ENCODE measurements around the gene ONECUT3. TPM values are rescaled to one million over a fixed set of nuclear protein-coding genes. Genes with fewer than 3 reads are reported as not detected.
A peak's percentile ranks its signal among the peaks of the same experiment; 100 is the strongest.

The ONECUT3 gene
- total and polyA plus RNA-seq, 7 experiments from 2014 or later: not detected

- peaks cover 4 to 23% (median 15%) of the 10 kb centered on the region in 11 donors for H3K9me3 Mint-ChIP-seq
- intact Hi-C loops (cut with micrococcal nuclease): loop anchor here (1.0 to 5.0 kb wide), 5 partner anchors 59 to 221 kb away; no protein-coding TSS in a partner anchor
These were observed 14.2 kb downstream of the ONECUT3 start for GRCh38 chr19:1767464-1767933.

GRCh38 chr19:1768248-1768647 lies 14.9 kb downstream of the ONECUT3 start:
- DNase-seq (no peak), ATAC-seq (no peak)
- intact Hi-C loops (cut with micrococcal nuclease): loop anchor here in 1 of 2 donors (5.0 kb wide), 1 partner anchor 221 kb away; no protein-coding TSS in a partner anchor
- POLR2A ChIA-PET: no interaction called here
- Histone ChIP-seq H3K27ac (ENCODE audit: low read depth, low read length) (no peak overlapping the region), H3K9me3 (ENCODE audit: control insufficient read depth in 2 of 3, low read length in 3 of 3) (peaks cover 0 to 11% (median 0%) of the 10 kb centered on the region in 3 experiments), H3K36me3 (ENCODE audit: control insufficient read depth in 2 of 3, insufficient read depth in 3 of 3, low read length in 3 of 3) (no peaks in the 10 kb centered on the region), H3K4me1 (ENCODE audit: control insufficient read depth in 2 of 2, insufficient read depth in 2 of 2, low read length in 2 of 2) (no peaks in the 10 kb centered on the region), H3K4me3 (ENCODE audit: low read length) (no peak overlapping the region), H3K27me3 (ENCODE audit: control insufficient read depth in 2 of 2, insufficient read depth in 2 of 2, low read length in 2 of 2) (peaks cover 13 to 16% of the 10 kb centered on the region in 2 donors)
- peaks cover 62 to 84% (median 74%) of the 10 kb centered on the region in 5 donors for H3K27me3 Mint-ChIP-seq
- peaks cover 4 to 29% (median 17%) of the 10 kb centered on the region in 11 donors for H3K9me3 Mint-ChIP-seq
- no peak overlapping the region for H3K27ac Mint-ChIP-seq
- H3K36me3 Mint-ChIP-seq: peaks cover 0 to 20% (median 2%) of the 10 kb centered on the region in 5 donors
- no peak overlapping the region for H3K4me3 Mint-ChIP-seq
- H3K4me1 Mint-ChIP-seq: no peaks in the 10 kb centered on the region
- CTCF ChIA-PET: interaction anchor here (0.9 to 1.5 kb wide), 2 partner anchors 28 to 222 kb away, joined by 3 read pairs; no protein-coding TSS in a partner anchor

More at GRCh38 chr19:1767464-1767933, 14.2 kb downstream of the ONECUT3 start:
- peaks cover 0 to 18% (median 2%) of the 10 kb centered on the region in 5 donors for H3K36me3 Mint-ChIP-seq
- POLR2A ChIA-PET: interaction anchor here (0.6 kb wide), 1 partner anchor 272 kb away, joined by 3 read pairs; no protein-coding TSS in a partner anchor
- Histone ChIP-seq H3K36me3 (ENCODE audit: control insufficient read depth in 2 of 3, insufficient read depth in 3 of 3, low read length in 3 of 3) (no peaks in the 10 kb centered on the region), H3K9me3 (ENCODE audit: control insufficient read depth in 2 of 3, low read length in 3 of 3) (peaks cover 0 to 11% (median 0%) of the 10 kb centered on the region in 3 experiments), H3K4me1 (ENCODE audit: control insufficient read depth in 2 of 2, insufficient read depth in 2 of 2, low read length in 2 of 2) (no peaks in the 10 kb centered on the region), H3K4me3 (ENCODE audit: low read length) (no peak overlapping the region), H3K27me3 (ENCODE audit: control insufficient read depth in 2 of 2, insufficient read depth in 2 of 2, low read length in 2 of 2) (peaks cover 13 to 16% of the 10 kb centered on the region in 2 donors), H3K27ac (ENCODE audit: low read depth, low read length) (no peak overlapping the region)
- H3K4me3 Mint-ChIP-seq: no peak overlapping the region
- ATAC-seq: peak; percentile 89
- H3K4me1 Mint-ChIP-seq: no peaks in the 10 kb centered on the region
- H3K27me3 Mint-ChIP-seq: peaks cover 58 to 86% (median 66%) of the 10 kb centered on the region in 5 donors
- peak; percentile 26 to 77 (median 60) for DNase-seq
- H3K27ac Mint-ChIP-seq: no peak overlapping the region
- CTCF ChIA-PET: interaction anchor here (0.9 to 1.5 kb wide), 4 partner anchors 25 to 222 kb away, joined by 3 to 5 read pairs (median 3); no protein-coding TSS in a partner anchor

- no peak overlapping the region for H3K27ac Mint-ChIP-seq
- peaks cover 4 to 29% (median 18%) of the 10 kb centered on the region in 11 donors for H3K9me3 Mint-ChIP-seq
- H3K27me3 ChIP-seq (ENCODE audit: control insufficient read depth in 2 of 2, insufficient read depth in 2 of 2, low read length in 2 of 2): peaks cover 13 to 16% of the 10 kb centered on the region in 2 donors
- no peaks in the 10 kb centered on the region for H3K4me1 ChIP-seq (ENCODE audit: control insufficient read depth in 2 of 2, insufficient read depth in 2 of 2, low read length in 2 of 2)
- H3K27me3 Mint-ChIP-seq: peaks cover 62 to 83% (median 72%) of the 10 kb centered on the region in 5 donors
- H3K27ac ChIP-seq (ENCODE audit: low read depth, low read length): no peak overlapping the region
- peaks cover 0 to 11% (median 0%) of the 10 kb centered on the region in 3 experiments for H3K9me3 ChIP-seq (ENCODE audit: control insufficient read depth in 2 of 3, low read length in 3 of 3)
- ChIA-PET CTCF (interaction anchor here (1.1 kb wide), 1 partner anchor 14 kb away, joined by 5 read pairs; no protein-coding TSS in a partner anchor), POLR2A (interaction anchor here (0.9 kb wide), 1 partner anchor 500 kb away, joined by 3 read pairs; no protein-coding TSS in a partner anchor)
- intact Hi-C loops (cut with micrococcal nuclease): loop anchor here in 1 of 2 donors (5.0 kb wide), 1 partner anchor 222 kb away; no protein-coding TSS in a partner anchor
- H3K36me3 Mint-ChIP-seq: peaks cover 0 to 20% (median 2%) of the 10 kb centered on the region in 5 donors
- ATAC-seq (no peak), DNase-seq (no peak)
- no peak overlapping the region for H3K4me3 Mint-ChIP-seq
- no peaks in the 10 kb centered on the region for H3K4me1 Mint-ChIP-seq
- no peak overlapping the region for H3K4me3 ChIP-seq (ENCODE audit: low read length)
- no peaks in the 10 kb centered on the region for H3K36me3 ChIP-seq (ENCODE audit: control insufficient read depth in 2 of 3, insufficient read depth in 3 of 3, low read length in 3 of 3)
These were observed 15.8 kb downstream of the ONECUT3 start for GRCh38 chr19:1768918-1769644.

- ATAC-seq (no peak), DNase-seq (no peak)
- Mint-ChIP-seq H3K27me3 (peaks cover 64 to 82% (median 76%) of the 10 kb centered on the region in 5 donors), H3K4me3 (no peak overlapping the region), H3K4me1 (no peaks in the 10 kb centered on the region), H3K27ac (no peak overlapping the region), H3K9me3 (peaks cover 5 to 32% (median 18%) of the 10 kb centered on the region in 11 donors), H3K36me3 (peaks cover 0 to 20% (median 3%) of the 10 kb centered on the region in 5 donors)
- Histone ChIP-seq H3K9me3 (ENCODE audit: control insufficient read depth in 2 of 3, low read length in 3 of 3) (peaks cover 0 to 11% (median 0%) of the 10 kb centered on the region in 3 experiments), H3K27me3 (ENCODE audit: control insufficient read depth in 2 of 2, insufficient read depth in 2 of 2, low read length in 2 of 2) (peaks cover 13 to 16% of the 10 kb centered on the region in 2 donors), H3K36me3 (ENCODE audit: control insufficient read depth in 2 of 3, insufficient read depth in 3 of 3, low read length in 3 of 3) (no peaks in the 10 kb centered on the region), H3K4me1 (ENCODE audit: control insufficient read depth in 2 of 2, insufficient read depth in 2 of 2, low read length in 2 of 2) (no peaks in the 10 kb centered on the region), H3K27ac (ENCODE audit: low read depth, low read length) (no peak overlapping the region), H3K4me3 (ENCODE audit: low read length) (no peak overlapping the region)
- ChIA-PET CTCF (interaction anchor here (1.1 kb wide), 1 partner anchor 15 kb away, joined by 5 read pairs; no protein-coding TSS in a partner anchor), POLR2A (interaction anchor here (0.9 kb wide), 1 partner anchor 501 kb away, joined by 3 read pairs; no protein-coding TSS in a partner anchor)
- intact Hi-C loops (cut with micrococcal nuclease): loop anchor here in 1 of 2 donors (5.0 kb wide), 1 partner anchor 222 kb away; no protein-coding TSS in a partner anchor
These were observed 16.3 kb downstream of the ONECUT3 start for GRCh38 chr19:1769645-1769985.

- Histone ChIP-seq H3K9me3 (ENCODE audit: control insufficient read depth in 2 of 3, low read length in 3 of 3) (peaks cover 0 to 11% (median 0%) of the 10 kb centered on the region in 3 experiments), H3K4me1 (ENCODE audit: control insufficient read depth in 2 of 2, insufficient read depth in 2 of 2, low read length in 2 of 2) (no peaks in the 10 kb centered on the region), H3K27me3 (ENCODE audit: control insufficient read depth in 2 of 2, insufficient read depth in 2 of 2, low read length in 2 of 2) (peaks cover 13 to 16% of the 10 kb centered on the region in 2 donors), H3K36me3 (ENCODE audit: control insufficient read depth in 2 of 3, insufficient read depth in 3 of 3, low read length in 3 of 3) (no peaks in the 10 kb centered on the region), H3K27ac (ENCODE audit: low read depth, low read length) (no peak overlapping the region), H3K4me3 (ENCODE audit: low read length) (no peak overlapping the region)
- DNase-seq: no peak
- ChIA-PET CTCF (interaction anchor here (0.6 to 1.0 kb wide), 2 partner anchors 23 to 78 kb away, joined by 3 read pairs; no protein-coding TSS in a partner anchor), POLR2A (no interaction called here)
- Mint-ChIP-seq H3K27ac (no peak overlapping the region), H3K36me3 (peaks cover 0 to 20% (median 3%) of the 10 kb centered on the region in 5 donors), H3K4me3 (no peak overlapping the region), H3K27me3 (peaks cover 54 to 73% (median 65%) of the 10 kb centered on the region in 5 donors), H3K4me1 (peaks cover 0 to 1% (median 0%) of the 10 kb centered on the region in 7 donors), H3K9me3 (peaks cover 6 to 32% (median 18%) of the 10 kb centered on the region in 11 donors)
- ATAC-seq: no peak
- intact Hi-C loops (cut with micrococcal nuclease): no loop called here
These were observed 17.7 kb downstream of the ONECUT3 start for GRCh38 chr19:1770866-1771576.

- CTCF ChIA-PET: no interaction called here
- no peak overlapping the region for H3K27ac Mint-ChIP-seq
- DNase-seq: no peak
These were observed 19.9 kb downstream of the ONECUT3 start for GRCh38 chr19:1773184-1773583.

More at GRCh38 chr19:1773184-1773583, 19.9 kb downstream of the ONECUT3 start:
- POLR2A ChIA-PET: no interaction called here
- no peak for ATAC-seq
- no peaks in the 10 kb centered on the region for H3K4me1 ChIP-seq (ENCODE audit: control insufficient read depth in 2 of 2, insufficient read depth in 2 of 2, low read length in 2 of 2)
- peaks cover 0 to 11% (median 0%) of the 10 kb centered on the region in 3 experiments for H3K9me3 ChIP-seq (ENCODE audit: control insufficient read depth in 2 of 3, low read length in 3 of 3)
- Mint-ChIP-seq H3K36me3 (peaks cover 0 to 20% (median 6%) of the 10 kb centered on the region in 5 donors), H3K27me3 (peaks cover 61 to 72% (median 69%) of the 10 kb centered on the region in 5 donors), H3K4me1 (peaks cover 0 to 7% (median 0%) of the 10 kb centered on the region in 7 donors), H3K9me3 (peaks cover 6 to 32% (median 18%) of the 10 kb centered on the region in 11 donors), H3K4me3 (no peak overlapping the region)
- no peak overlapping the region for H3K4me3 ChIP-seq (ENCODE audit: low read length)
- intact Hi-C loops (cut with micrococcal nuclease): no loop called here
- H3K27ac ChIP-seq (ENCODE audit: low read depth, low read length): no peak overlapping the region
- H3K36me3 ChIP-seq (ENCODE audit: control insufficient read depth in 2 of 3, insufficient read depth in 3 of 3, low read length in 3 of 3): no peaks in the 10 kb centered on the region
- H3K27me3 ChIP-seq (ENCODE audit: control insufficient read depth in 2 of 2, insufficient read depth in 2 of 2, low read length in 2 of 2): peaks cover 4 to 11% of the 10 kb centered on the region in 2 donors
